NT2/D1 (cell line): ENCODE results near the gene PALLD.

ENCODE experiments used
- SUZ12 ChIP-seq: IDR thresholded peaks from 2 replicates; pipeline ENCODE4 v1.6.1; 2011; ENCODE audit not compliant: insufficient read length, insufficient read depth; ENCODE audit errors: extremely low read depth
- YY1 ChIP-seq: IDR thresholded peaks from 2 replicates; pipeline ENCODE4 v1.6.1; 2011; ENCODE audit not compliant: insufficient read length, insufficient read depth
- ZNF274 ChIP-seq: IDR thresholded peaks from 2 replicates; pipeline ENCODE4 v1.6.1; 2011; ENCODE audit warnings: mild to moderate bottlenecking, low read depth, low read length

DNA sequence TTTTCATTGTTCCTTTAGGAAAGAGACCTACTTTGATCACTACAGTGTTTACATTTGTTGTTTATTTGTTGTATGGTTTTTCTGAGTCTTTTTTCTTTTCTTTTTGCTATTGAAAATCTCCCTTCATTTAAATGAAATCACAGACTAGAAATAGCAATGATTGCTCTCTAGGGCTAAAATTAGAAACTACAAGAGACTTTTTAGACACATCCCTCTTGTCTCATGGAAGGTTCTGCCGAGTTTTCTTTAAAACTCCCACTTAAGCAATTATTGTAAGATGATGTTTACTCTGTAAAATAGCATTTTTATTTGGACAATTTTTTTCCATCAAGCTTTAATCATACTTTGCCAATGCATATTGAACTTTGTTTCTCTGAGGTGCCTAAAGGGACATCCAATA lies 136.6 kb downstream of the PALLD start:
- TF ChIP-seq ZNF274, result no peak
- no peak for TF ChIP-seq SUZ12
- no peak for TF ChIP-seq YY1
